ENCODE results near the gene SMC4.
"Not testable (repeated sequence)": the region's sequence is repeated elsewhere in the genome, so short reads cannot be mapped to it uniquely, and the experiment has no call there.

The SMC4 gene

DNA sequence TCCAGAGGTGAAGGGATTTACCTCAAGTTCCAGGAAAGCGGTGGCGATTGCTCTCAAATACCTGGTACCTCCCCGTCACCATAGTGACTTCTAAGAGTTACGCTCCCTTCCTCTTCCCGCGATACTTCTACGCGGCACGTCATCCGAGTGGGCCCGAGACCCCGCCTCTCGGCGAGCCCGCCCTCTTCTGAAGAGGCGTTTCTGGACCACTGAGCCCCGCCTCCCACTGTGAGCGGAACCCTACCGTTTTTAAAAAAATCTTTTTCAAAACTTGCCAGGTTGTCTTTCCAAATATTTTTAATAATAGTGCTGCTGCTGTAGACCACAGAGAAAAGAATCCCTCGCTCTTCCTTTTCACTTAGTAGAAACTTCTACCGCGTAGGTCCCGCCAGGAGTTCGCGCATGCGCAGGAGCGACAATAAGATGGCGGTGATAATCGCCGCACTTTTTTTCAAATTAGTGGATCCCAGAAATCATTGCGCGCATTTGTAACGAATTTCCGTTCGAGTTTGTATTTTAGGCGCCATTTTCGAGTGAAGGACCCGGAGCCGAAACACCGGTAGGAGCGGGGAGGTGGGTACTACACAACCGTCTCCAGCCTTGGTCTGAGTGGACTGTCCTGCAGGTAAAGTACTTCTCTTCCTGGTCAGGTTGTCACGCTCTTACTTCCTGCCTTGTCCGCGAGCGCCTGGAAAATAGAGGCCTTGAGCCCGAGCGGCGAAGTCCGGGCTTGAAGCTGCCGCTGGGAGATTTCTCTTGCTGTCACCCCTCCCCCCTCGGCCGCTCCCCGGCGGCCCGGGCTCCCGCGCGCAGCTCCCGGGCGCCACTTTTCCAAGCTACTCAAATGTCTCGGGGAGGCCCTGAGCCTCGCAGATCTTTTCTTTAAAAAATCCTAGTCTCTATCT is at the start of gene SMC4, which contains the start of gene IFT80:
Gene SMC4, plus strand, starts transcription at position 526 of the 905 bp plus-strand sequence. CDS start 1,177 bp downstream, outside the sequence.
Gene IFT80, minus strand, starts transcription at position 101 of the 905 bp plus-strand sequence. CDS start 14,625 bp downstream, outside the sequence.
- peak; percentile 93 for DNase-seq (ENCODE audit: low read depth)

DNA sequence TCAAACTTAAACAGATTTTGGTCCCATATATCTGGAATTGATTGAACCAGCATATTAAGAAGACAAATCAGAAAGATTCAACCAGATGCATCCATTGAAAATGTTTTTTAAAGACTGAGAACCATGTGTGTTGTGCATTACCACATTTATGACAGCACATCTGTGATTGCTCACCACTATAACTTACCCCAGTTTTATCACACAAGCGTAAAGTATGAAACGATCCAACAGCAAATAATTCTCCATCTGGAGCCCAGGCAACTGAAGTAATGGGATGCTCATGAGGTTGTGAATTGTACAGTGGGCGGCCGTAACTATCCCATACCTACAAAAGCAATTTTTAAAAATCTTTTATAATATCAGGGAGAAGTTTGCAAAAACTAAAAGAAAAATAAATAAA is 43.6 kb upstream of the SMC4 start:
- DNase-seq (ENCODE audit: low read depth) = no peak

DNA sequence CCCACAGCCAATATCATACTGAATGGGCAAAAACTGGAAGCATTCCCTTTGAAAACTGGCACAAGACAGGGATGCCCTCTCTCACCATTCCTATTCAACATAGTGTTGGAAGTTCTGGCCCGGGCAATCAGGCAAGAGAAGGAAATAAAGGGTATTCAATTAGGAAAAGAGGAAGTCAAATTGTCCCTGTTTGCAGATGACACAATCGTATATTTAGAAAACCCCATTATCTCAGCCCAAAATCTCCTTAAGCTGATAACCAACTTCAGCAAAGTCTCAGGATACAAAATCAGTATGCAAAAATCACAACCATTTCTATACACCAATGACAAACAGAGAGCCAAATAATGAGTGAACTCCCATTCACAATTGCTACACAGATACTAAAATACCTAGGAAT is 36.6 kb upstream of the SMC4 start:
- DNase-seq (ENCODE audit: low read depth) = not testable (repeated sequence)

DNA sequence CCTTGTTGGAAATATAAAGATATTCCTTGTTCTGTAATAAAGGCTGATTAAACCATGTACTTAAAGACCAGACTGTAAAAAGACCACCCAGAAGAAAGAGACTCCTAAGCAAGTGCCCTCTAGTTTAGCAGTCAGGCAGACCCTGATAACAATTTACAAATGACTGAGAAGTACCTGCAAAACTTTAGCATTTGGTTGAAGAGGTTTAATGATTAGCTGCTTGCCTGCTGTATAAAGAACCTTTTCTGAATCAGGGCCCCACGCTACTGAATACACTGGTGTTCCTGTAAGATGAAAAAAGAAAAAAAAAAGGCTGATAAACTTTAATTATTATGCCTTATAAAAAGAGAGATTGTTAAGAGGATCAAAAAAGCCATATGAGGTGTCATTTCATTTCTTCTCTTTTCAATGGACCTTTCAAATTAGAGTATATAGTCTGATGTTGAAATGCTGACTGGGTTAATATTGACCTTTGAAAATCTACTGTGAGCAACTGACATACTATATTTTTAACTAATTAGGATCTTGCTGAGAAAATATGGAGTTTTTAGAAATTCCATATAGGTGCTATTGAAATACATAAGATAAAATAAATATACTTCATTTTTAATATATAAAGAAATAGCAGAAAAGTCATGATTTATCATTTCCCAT is 33.5 kb upstream of the SMC4 start:
- no peak for DNase-seq (ENCODE audit: low read depth)

DNA sequence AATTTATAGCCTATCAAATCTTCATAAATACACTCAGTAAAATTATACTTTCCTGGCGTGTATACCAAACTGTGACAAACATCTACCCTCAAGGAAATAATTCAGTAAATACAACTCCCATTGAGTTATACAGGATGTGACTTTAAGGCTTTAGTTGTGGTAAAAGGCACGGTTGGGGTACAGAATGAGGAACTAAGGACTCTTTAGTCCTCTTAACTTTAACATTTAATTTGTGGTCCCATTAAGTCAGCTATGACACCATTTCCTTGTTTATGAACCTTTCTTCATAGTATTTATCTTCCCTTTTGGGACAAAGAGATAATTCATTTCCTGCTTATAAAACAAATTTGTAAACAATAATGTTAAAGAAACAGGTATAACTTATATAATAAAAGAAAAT is 30.6 kb upstream of the SMC4 start:
- no peak for DNase-seq (ENCODE audit: low read depth)

DNA sequence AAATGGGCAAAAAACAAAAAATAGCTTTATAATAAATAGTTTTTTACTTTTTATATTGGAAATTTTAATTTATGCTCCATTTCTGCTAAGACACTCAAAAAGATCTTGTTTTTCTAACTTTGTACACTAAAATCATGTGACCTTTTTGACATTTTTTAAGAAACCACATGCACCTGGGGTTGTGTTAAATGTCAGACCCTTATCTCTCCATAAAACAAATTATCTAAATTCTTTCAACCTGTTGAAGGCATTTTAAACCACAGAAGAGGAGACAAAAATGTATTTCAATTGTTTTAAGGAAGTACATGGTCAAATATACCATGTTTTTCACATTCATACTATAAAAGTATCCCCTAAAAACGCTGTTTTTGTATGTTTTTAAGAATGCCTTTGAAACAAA is 29.7 kb upstream of the SMC4 start:
- DNase-seq (ENCODE audit: low read depth) = no peak

DNA sequence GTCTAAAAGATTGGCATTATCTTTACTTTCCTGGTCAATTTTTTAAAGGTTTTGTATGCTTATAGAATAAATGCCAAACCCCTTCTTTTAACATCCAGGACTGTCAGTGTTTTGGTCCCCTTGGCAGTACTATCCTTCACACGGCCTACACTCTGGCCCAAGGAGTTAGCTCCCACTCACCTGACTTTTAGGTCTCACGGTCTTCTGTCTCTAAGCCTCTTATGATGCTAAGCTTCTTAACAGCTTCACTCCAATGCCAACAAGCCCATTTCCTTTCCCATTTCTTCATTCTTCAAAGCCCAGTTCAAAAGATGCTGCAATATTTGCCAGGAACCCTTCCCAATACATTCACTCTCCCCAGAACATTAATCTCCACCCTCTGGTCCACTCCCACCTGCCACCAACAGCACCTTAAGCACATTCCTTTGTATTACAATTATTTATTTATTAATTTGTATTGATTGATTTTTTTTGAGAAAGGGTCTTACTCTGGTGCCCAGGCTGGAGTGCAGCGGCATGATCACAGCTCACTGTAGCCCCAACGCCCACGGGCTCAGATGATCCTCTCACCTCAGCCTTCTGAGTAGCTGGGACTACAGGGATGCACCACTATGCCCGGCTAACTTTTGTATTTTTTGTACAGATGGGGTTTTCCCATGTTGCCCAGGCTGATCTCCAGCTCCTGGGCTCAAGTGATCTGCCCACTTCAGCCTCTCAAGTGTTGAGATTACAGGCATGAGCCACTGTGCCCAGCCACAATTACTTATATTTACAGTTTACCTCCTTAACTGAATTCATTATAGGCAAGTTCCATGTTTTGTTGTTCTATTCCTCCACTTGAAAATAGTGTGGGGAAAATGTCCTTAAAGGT is 28.2 kb upstream of the SMC4 start:
- DNase-seq (ENCODE audit: low read depth) = no peak

DNA sequence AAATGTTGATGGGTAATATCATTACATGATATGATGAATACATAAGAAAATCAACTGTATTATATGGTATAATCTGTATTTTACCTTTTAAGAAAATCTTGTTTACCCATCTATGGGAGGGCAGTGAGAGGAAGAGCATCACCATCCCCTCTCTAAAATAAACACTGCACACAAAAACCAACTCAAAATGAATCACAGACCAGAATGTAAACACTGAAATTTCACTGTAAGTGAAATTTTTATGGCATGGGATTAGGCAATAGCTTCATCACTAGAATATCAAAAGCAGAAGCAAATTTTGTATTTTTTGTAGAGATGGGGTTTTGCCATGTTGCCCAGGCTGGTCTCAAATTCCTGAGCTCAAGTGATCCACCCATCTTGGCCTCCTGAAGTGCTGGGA is 26.7 kb upstream of the SMC4 start:
- no peak for DNase-seq (ENCODE audit: low read depth)

DNA sequence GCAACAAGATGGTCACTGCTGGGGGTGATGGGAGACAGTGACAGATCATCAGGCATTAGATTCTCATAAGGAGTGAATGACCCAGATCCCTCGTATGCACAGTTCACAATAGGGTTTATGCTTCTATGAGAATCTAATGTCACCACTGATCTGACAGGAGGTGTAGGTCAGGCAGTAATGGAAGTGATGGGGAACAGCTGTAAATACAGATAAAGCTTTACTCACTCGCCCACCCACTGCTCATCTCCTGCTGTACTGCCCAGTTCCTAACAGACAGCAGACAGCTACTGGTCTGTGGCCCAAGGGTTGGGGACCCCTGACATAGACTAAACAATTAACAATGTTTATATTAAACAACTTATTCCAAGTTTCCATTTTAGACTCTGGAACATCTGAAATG is 25.8 kb upstream of the SMC4 start:
- no peak for DNase-seq (ENCODE audit: low read depth)

DNA sequence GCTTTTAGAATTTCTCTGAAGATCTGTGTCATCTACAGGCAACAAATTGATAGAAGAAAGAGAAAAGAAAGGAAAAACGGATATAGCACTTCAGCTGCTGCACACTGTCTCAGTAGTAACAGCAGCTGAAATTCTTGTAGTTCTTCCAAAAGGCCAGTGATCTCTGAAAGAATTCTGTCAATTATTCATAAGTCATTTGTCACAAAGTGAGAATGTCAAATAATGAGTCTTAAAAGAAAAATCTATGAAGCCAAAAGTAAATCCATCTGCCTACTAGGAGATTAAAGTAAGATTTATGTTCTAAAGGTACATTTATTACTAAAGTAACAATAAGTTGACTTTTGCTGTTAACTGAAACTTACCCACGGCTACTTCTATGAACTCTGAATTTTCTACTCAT is 25.0 kb upstream of the SMC4 start:
- DNase-seq (ENCODE audit: low read depth) = no peak

DNA sequence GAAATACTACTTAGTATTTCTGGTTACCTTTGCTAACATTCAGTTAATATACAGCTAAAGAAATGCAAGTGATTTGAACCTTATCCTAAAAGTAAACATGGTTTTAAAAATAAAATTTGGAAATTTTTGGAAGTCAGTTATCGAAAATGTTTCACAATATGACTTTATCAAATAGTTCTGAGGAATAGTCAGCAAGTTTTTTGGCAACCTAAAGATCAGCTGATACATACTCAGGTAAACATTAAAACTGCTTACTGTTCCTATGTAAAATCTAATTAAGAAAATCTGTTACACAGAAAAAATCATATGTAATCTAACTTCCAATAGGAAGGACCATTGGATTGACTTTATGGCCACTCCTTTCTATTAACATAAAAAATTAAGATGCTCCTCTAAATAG is 24.5 kb upstream of the SMC4 start:
- DNase-seq (ENCODE audit: low read depth) = no peak

DNA sequence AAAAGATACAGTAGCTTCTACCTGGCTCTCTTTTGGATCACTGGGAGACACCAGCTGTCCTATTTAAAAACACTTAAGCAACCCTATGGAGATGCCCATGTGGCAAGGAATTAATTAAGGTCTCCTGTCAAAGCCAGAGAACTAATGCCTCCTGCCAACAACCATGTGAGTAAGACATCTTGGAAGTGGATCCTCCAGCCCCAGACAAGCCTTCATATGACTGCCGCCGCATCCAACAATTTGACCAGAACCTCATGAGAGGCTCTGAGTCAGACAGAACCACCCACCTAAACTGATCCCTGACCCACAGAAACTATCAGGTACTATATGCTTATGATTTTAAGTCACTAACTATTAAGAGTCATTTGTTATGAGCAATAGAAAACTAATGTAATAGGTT is 22.8 kb upstream of the SMC4 start:
- no peak for DNase-seq (ENCODE audit: low read depth)

DNA sequence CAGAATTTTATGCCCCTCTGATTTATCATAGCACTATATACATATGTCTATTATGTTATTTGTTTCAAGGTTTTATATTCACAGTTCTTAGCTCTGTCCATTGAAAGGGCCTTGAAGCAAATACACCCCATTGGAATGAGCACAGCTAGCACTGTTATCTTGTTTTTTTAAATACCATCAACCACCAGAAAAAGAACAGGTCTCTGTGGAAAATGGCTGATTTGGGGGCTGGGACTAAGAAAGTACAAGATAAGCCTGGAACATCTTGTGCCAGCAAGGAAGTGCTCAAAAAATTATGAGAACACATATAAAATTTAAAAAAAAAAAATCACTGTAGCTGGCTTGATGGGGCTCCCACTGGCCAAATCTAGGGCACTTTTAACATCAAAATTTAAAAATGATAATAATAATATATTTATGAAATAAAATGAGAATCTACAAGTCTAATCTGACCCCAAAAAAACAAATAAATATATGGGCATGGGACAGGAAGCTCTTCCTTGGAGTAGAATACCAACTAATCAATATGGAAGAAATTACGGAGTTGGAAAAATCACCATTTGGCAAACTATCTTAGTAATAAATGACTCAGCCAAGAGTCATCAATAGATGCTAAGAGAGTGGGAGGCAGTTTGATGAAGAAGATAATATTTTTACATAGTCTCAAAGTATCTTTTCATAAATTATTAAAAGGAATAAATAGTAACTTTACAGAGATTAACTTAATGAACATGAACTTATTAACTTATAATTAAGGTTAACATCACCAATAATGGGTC is 20.9 kb upstream of the SMC4 start:
- DNase-seq (ENCODE audit: low read depth) = no peak

DNA sequence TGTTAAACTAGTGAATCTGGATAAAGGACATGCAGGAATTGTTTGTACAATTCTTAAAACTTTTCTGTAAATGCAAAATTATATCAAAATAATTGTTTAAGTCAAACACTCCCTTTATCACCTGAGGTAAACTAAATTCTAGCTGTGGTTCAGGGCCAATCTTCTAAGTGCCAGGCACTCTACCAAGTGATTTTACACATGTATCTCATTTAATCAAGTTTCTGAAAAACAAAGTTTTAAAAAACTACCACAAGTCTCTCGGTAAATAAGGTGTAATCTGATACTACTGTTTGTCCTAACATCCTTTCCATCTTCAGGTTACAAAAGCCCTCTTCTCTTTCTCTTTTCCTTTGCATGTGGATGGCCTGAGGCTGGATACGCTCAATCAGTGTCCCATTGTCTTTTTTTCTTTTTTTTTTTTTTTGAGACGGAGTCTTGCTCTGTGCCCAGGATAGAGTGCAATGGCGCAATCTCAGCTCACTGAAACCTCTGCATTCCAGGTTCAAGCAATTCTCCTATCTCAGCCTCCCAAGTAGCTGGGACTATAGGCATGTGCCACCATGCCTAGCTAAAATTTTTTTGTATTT is 19.7 kb upstream of the SMC4 start:
- DNase-seq (ENCODE audit: low read depth) = no peak

DNA sequence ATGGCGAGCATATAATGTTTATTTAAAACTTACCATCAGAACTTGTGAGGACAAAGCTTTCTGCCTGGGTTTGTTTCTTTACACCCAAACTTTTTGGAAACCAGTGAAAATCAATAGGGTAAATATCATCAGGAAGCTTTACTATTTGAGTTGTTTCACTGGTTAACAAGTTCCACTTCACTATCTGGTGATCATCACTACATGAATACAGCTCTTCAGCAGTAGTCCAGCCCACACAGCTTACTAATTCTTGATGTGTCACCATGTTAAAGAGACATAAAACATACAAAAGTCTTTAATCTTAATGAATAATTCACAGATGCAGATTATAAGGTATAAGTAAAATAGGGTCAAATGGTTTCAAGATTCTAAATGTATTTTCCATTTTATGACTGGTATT is 18.0 kb upstream of the SMC4 start:
- no peak for DNase-seq (ENCODE audit: low read depth)

DNA sequence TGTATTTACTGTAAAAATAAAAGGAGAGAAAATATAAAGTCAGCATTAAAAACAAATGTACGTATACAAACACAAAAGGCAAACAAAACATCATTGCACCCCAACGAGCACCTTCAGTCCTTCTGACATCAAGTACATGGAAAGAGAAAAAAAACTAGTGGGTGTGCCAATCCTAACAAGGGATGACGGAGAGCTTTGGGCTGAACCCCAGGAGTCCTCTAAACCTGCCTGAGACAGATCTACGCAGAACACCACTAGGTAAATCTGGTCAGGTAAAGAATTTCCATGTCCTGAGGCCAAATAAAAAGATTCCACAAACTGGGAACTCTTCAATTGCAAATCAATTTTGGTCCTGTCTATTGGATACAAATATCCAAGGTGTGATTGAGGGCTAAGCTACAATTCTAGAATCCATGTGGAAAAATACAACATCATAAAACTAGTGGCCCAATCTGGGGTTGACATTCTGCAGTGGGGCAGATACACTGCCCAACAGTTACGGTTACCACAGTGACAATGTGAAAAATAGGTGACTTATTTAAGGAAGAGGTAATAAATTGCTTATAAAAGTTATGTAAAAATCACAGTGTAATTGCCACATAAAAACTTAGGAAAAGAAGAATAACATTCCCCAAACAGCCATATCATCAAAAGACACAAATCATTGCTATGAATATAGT is 14.7 kb upstream of the SMC4 start:
- no peak for DNase-seq (ENCODE audit: low read depth)

DNA sequence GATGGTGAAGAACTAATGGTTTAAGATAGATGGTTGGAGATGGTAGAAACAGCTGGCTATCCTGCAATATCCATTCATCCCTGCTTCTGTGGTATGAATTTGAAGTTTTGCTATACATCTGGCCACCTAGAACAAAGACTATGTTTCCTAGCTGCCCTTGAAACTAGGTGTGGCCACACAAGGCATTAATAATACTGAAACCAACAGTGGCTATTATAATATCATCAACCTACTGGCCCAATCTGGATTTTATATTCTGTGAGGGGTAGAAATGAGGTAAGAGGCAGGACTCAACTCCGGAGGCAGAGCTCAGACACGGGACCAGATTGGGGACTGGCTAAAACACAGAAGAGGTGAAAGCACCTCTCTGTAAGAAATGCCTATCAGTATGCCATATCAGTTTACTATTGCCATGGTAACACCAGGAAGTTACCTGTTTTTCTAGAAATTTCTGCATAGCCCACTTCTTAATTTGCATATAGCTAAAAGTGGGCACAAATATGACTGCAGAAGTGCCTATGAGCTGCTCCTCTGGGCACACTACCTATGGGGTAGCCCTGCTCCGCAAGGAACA is 8.8 kb upstream of the SMC4 start:
- no peak for DNase-seq (ENCODE audit: low read depth)

DNA sequence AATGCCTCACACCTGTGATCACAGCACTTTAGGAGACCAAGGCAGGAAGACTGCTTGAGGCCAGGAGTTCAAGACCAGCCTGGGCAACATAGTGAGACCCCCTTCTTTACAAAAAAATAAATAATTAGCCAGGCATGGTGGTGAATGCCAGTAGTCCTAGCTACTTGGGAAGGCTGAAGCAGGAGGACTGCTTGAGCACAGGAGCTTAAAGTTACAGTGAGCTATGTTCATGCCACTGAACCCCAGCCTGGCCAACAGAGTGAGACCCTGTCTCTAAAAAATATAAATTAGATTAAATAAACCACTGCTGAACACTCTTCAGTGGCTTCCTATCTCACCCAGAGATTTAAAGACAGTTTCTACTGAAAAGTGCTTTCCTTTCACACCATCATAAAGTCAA is 6.7 kb upstream of the SMC4 start:
- no peak for DNase-seq (ENCODE audit: low read depth)

DNA sequence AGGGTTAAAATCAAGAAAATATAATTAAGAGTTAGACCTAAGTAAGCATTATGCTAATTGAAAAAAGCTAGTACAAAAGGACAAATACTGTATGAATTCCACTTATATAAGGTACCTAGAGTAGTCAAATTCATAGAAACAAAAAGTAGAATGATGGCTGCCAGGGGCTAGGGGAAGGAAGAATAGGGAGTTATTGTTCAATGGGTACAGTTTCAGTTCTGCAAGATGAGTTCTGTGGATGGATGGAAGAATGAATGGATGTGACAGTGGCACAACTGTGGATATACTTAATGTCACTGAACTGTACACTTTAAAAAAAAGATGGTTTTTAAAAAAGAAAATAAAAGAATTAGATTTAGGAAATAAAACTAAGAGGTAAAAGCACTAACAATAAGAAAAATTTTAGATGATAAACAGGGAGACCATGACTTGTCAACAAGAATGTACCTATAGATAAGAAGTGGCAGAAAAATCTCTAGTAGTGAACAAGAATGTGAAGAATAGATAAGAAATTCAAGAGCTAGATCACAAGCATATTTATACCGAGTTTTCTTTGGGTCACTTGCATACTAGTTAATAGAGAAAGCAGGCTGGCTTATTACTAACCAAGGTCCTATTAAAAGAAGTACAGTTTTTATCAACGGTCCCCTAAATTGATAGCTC is 6.0 kb upstream of the SMC4 start:
- DNase-seq (ENCODE audit: low read depth) = no peak

DNA sequence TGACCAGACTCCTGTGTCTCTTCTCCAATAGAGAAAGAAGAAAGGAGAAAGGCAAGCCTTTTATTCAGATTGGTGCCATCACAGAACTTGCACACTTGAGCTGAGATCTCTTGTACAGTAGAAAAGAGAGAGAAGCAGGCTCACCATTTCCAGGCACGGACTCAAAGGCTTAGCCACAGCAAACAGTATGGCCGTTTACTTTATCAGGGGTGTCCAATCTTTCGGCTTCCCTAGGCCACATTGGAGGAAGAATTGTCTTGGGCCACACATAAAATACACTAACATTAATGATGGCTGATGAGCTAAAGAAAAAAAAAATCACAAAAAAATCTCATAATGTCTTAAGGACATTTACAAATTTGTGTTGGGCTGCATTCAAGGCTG is 5.4 kb upstream of the SMC4 start:
- DNase-seq (ENCODE audit: low read depth) = no peak

Data from T-helper 22 cell (primary cell).